IPS DF 6.9 (cell line): ENCODE data around the gene SNTG2.

Source experiments
- DNase-seq: peaks from one replicate; pipeline ENCODE4 v3.0.0-alpha.2; 2013; ENCODE audit warnings: low read depth, low spot score
- H3K27ac ChIP-seq: one replicate; pipeline ENCODE4 v1.5.1; 2013; ENCODE audit warnings: low read length, control low read depth
- H3K27me3 ChIP-seq: 2 replicates; pipeline ENCODE4 v1.6.1; 2013; ENCODE audit warnings: mild to moderate bottlenecking, low read length; ENCODE audit not compliant: control insufficient read depth, insufficient read depth
- H3K36me3 ChIP-seq: 2 replicates; pipeline ENCODE4 v1.6.1; 2013; ENCODE audit warnings: low read length; ENCODE audit not compliant: control insufficient read depth, insufficient read depth
- H3K4me1 ChIP-seq: 2 replicates; pipeline ENCODE4 v1.6.1; 2013; ENCODE audit warnings: low read length; ENCODE audit not compliant: control insufficient read depth, insufficient read depth
- H3K4me3 ChIP-seq: 2 replicates; pipeline ENCODE4 v1.5.1; 2013; ENCODE audit warnings: mild to moderate bottlenecking, low read length
- H3K9me3 ChIP-seq: 2 replicates; pipeline ENCODE4 v1.6.1; 2013; ENCODE audit warnings: low read length, inconsistent platforms; ENCODE audit not compliant: control insufficient read depth, insufficient read depth
- WGBS: extraction: QIAGEN DNeasy Blood & Tissue Kit; methylation state at CpG from one replicate; pipeline ENCODE4 v1.1.7; 2013; ENCODE audit warnings: mixed read lengths, missing lambda C conversion rate; ENCODE audit not compliant: insufficient read length, insufficient coverage; 5-methylcytosine and 5-hydroxymethylcytosine counted together

The SNTG2 gene

DNA sequence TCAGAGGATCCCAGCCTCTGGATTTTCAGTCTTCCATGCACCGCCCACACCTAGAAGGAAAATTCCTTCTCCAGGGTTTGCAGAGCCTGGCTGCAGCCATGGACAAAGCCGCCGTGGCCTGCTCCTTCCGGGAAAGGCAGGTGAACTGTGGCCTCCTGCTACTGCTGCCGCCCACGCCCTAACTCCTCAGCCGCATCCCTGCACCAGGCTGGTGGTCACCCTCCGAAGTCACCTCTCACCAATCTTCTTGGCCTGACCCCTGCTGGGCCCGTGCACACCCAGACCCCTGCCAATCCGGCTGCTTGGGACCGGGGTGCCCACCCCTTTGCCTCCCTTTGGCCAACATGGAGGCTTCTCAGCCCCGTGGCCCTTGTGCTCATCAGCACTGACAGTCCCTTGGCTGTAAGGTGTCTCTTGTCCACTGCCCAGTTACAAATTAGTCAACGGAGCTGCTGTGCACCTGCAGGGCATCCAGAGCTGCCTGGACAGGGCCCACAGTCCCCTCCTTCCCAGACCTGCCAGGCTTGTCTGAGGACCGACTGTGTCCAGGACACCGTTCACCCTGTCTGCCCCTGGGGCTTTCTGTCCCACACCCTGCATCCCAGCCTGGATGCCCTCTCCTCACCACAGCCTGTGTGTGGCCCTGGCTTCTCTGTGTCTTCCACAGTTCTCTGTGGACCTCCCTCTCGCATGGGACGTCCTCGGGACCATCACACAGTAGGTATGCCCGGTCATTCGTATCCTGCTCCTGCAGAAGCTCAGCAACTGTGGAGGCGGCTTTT lies 332.6 kb downstream of the SNTG2 start:
- H3K4me3 ChIP-seq: no peak overlapping the region
- no peaks in the 10 kb centered on the region for H3K4me1 ChIP-seq
- no CpG with 5 or more reads among the region's 21 CpGs for WGBS
- H3K9me3 ChIP-seq: no peaks in the 10 kb centered on the region
- DNase-seq: no peak
- H3K27ac ChIP-seq: no peak overlapping the region
- no peaks in the 10 kb centered on the region for H3K36me3 ChIP-seq
- H3K27me3 ChIP-seq: no peaks in the 10 kb centered on the region

DNA sequence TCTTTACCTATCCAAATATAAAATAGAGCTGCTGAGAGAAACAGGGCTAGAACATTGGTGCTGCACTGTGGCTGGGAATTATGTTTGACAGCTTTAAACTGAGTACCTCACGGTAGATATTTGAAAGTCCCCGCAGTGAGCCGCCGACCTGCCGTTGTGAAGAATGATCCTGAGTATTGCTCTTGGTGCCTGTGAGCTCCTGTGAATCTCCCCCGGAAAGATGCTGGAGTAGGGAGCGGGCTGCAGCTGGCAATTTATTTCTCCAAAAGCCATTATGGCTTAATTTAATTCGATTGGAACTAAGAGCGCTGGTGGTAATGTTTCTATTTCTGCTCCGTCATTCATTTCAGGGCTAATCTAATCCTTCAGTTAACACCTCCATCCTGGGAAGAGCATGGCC lies 333.2 kb downstream of the SNTG2 start:
- no peaks in the 10 kb centered on the region for H3K9me3 ChIP-seq
- no CpG with 5 or more reads among the region's 10 CpGs for WGBS
- H3K27ac ChIP-seq: no peak overlapping the region
- H3K4me3 ChIP-seq: no peak overlapping the region
- DNase-seq: no peak
- H3K4me1 ChIP-seq: no peaks in the 10 kb centered on the region
- H3K36me3 ChIP-seq: no peaks in the 10 kb centered on the region
- H3K27me3 ChIP-seq: no peaks in the 10 kb centered on the region

DNA sequence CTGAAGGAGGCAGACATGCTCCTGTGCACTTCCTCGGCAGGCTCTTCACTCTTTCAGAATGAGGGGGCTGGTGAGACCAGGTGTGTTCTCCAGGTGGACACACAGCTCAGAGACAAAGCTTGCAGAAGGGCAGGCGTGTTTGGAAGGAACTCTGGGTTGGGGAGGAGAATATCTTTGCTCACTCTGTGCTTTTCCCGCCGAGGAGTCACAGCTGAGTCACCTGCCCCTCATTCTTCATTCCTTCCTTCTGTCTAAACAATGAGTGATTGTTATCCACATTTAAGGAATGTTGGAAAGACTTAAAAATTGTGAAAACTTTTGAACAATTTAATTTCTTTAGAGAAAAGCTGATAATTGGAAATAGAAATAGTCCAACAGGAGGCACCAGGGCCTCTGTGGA lies 336.3 kb downstream of the SNTG2 start:
- Histone ChIP-seq H3K27me3 (no peaks in the 10 kb centered on the region), H3K9me3 (no peaks in the 10 kb centered on the region), H3K4me3 (no peak overlapping the region), H3K27ac (no peak overlapping the region), H3K36me3 (no peaks in the 10 kb centered on the region), H3K4me1 (no peaks in the 10 kb centered on the region)
- no CpG with 5 or more reads among the region's 4 CpGs for WGBS
- no peak for DNase-seq

DNA sequence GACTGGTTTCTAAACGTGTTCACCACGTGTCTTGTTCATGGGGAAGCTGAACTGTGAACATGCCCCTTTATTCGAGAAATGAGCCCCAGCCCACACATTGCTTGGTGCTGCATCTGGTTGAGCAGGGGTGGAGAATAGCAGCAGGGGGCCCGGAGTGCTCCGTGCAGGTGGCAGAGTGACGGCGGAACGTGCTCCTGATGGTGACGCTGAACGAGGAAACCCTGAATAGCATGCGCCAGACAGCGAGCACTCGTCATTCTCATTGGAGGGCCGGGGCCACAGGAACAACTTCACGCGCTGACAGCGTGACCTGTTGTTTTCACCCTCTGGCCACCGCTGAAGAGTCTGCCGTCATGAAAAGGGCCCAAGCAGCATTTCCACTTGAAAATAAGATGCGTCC lies 336.8 kb downstream of the SNTG2 start:
- H3K27ac ChIP-seq: no peak overlapping the region
- H3K4me1 ChIP-seq: no peaks in the 10 kb centered on the region
- H3K9me3 ChIP-seq: no peaks in the 10 kb centered on the region
- no peak overlapping the region for H3K4me3 ChIP-seq
- no peaks in the 10 kb centered on the region for H3K27me3 ChIP-seq
- no peak for DNase-seq
- no peaks in the 10 kb centered on the region for H3K36me3 ChIP-seq
- no CpG with 5 or more reads among the region's 20 CpGs for WGBS

DNA sequence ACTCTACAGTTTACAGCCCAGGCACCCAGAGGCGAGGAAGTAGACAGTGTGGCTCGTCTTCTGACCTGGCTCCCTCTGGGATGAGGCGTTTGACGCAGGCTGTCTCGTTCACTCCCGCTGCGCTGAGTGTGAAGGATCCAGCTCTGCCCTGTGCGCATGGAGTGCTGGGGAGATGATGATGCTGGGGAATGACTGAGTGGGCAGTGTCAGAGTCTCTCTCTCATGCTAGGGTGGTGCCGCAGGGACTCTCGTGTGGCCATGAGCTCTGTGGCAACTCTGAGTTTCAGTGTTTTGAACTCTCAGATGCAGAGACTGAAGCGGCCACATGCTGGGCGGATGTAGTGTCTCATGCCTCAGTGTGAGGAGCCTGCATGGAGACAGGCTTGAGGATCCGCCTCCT lies 344.3 kb downstream of the SNTG2 start:
- no peaks in the 10 kb centered on the region for H3K27me3 ChIP-seq
- no peak for DNase-seq
- no CpG with 5 or more reads among the region's 13 CpGs for WGBS
- no peaks in the 10 kb centered on the region for H3K36me3 ChIP-seq
- H3K27ac ChIP-seq: no peak overlapping the region
- H3K4me3 ChIP-seq: no peak overlapping the region
- H3K9me3 ChIP-seq: no peaks in the 10 kb centered on the region
- H3K4me1 ChIP-seq: no peaks in the 10 kb centered on the region

DNA sequence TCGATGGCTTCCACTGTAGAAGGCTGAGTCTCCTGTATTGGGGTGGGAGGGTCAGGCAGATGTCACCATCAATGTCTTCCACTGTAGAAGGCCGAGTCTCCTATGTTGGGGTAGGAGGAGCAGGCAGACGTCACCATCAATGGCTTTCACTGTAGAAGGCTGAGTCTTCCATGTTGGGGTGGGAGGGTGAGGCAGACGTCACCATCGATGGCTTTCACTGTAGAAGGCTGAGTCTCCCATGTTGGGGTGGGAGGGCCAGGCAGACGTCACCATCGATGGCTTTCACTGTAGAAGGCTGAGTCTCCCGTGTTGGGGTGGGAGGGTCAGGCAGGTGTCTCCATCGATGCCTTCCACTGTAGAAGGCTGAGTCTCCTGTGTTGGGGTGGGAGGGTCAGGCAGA lies 345.1 kb downstream of the SNTG2 start:
- H3K36me3 ChIP-seq: no peaks in the 10 kb centered on the region
- H3K27ac ChIP-seq: no peak overlapping the region
- H3K4me3 ChIP-seq: no peak overlapping the region
- no CpG with 5 or more reads among the region's 9 CpGs for whole genome bisulfite sequencing
- no peaks in the 10 kb centered on the region for H3K27me3 ChIP-seq
- DNase-seq: no peak
- no peaks in the 10 kb centered on the region for H3K9me3 ChIP-seq
- no peaks in the 10 kb centered on the region for H3K4me1 ChIP-seq

DNA sequence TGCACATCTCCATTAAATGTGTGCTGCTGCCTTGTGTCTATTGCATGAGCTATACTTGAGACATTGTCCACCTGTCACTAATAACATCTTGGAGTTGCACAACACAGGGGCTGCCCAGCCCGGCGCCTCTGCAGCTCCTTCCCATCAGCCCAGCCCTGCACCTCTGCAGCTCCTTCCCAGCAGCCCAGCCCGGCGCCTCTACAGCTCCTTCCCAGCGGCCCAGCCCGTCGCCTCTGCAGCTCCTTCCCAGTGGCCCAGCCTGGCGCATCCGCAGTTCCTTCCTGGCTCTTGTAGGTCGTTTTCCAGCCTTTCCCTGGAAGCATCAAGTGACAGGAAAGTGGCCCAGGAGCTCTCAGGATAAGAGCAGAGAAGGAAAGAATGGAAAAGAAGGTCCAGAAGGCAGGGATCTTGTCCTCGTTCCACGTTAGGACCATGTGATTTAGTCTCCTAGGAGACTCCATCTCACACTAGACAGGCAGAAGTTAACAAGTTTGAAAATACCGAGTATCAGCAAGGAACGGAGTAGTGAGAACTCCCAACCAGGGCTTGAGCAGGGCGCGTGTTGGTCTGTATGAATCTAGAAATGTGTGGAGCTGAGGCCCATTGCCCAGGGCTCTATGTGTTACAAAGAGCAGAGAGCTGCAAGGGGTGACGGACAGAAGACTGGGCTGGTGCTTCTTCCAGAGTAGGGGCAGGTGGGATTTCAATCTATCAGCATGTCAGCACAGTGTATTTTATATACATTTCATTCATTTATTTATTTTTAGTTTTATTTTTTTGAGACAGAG lies 346.9 kb downstream of the SNTG2 start:
- Histone ChIP-seq H3K36me3 (no peaks in the 10 kb centered on the region), H3K4me3 (no peak overlapping the region), H3K9me3 (no peaks in the 10 kb centered on the region), H3K27me3 (no peaks in the 10 kb centered on the region), H3K27ac (no peak overlapping the region), H3K4me1 (no peaks in the 10 kb centered on the region)
- DNase-seq: no peak
- WGBS: no CpG with 5 or more reads among the region's 17 CpGs

DNA sequence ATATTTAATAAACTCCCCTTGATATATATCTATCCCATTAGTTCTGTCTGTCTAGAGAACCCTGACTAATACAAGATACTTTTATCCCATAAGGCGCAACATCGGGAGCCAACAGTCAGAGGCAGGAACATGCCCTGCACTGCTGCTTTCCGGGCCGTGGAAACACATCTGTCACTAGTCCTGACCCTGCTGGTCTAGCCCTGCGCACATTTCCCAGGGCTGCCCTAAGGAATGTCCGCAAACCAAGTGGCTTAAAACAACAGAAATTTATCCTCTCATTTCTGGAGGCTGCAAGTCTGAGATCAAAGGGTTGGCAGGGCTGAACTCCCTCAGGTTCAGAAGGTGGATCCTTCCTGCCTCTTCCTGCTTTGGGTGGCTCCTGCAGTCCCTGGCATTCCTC lies 348.4 kb downstream of the SNTG2 start:
- DNase-seq: no peak
- Histone ChIP-seq H3K27ac (no peak overlapping the region), H3K27me3 (no peaks in the 10 kb centered on the region), H3K36me3 (no peaks in the 10 kb centered on the region), H3K4me3 (no peak overlapping the region), H3K9me3 (no peaks in the 10 kb centered on the region), H3K4me1 (no peaks in the 10 kb centered on the region)
- WGBS: no CpG with 5 or more reads among the region's 6 CpGs

DNA sequence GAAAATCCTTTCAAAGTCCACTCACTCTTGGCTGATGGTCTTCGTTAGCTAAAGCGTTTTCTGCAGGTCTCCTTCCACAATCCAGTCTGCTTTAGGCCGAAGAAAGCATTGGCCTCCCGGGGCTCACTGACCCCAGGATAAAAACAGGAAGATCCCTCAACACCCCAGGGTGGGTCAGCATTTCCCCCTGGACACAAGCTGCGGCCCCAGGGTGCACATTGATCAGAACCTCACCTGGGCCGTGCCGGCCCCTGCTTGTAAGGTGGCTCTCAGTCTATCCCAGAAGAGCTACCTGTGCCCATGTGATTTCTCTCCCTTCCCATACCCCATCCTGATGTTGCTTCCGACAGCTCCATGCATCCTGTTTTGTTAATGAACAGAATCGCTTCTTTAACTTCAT lies 349.6 kb downstream of the SNTG2 start:
- no peaks in the 10 kb centered on the region for H3K27me3 ChIP-seq
- no CpG with 5 or more reads among the region's 9 CpGs for WGBS
- no peak for DNase-seq

DNA sequence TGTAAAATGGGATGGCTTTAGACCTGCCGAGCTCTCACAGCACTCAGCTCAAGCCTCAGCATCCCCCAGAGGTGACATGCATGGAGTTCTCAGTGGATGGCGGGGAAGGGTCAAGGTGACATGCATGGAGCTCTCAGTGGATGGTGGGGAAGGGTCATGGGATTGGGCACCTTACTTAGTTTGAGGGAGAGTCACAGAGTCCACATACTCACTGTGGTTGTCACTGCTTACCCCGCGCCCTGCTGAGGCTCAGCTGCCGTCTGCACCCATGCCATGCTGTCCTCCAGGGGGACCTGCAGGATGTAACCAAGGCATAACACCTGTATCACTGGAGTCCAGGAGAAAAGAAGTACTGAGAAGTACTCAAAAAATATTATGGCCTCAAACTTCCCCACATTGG lies 350.4 kb downstream of the SNTG2 start:
- no CpG with 5 or more reads among the region's 5 CpGs for WGBS
- Histone ChIP-seq H3K27me3 (no peaks in the 10 kb centered on the region), H3K27ac (no peak overlapping the region), H3K4me3 (no peak overlapping the region), H3K9me3 (no peaks in the 10 kb centered on the region), H3K4me1 (no peaks in the 10 kb centered on the region), H3K36me3 (no peaks in the 10 kb centered on the region)
- DNase-seq: no peak

More for the DNA sequence above, 349.6 kb downstream of the SNTG2 start:
- H3K4me1 ChIP-seq: no peaks in the 10 kb centered on the region
- H3K4me3 ChIP-seq: no peak overlapping the region
- H3K9me3 ChIP-seq: no peaks in the 10 kb centered on the region
- no peak overlapping the region for H3K27ac ChIP-seq
- H3K36me3 ChIP-seq: no peaks in the 10 kb centered on the region
